NCI-H1092 treated with DMSO at 0.1 percent for 48 hours (cell line): ENCODE measurements around the gene NHLRC2.

ENCODE experiments used
- DNase-seq: peaks from one replicate; lab custom pipeline; 2025; lab: John Stamatoyannopoulos, UW

Gene NHLRC2

DNA sequence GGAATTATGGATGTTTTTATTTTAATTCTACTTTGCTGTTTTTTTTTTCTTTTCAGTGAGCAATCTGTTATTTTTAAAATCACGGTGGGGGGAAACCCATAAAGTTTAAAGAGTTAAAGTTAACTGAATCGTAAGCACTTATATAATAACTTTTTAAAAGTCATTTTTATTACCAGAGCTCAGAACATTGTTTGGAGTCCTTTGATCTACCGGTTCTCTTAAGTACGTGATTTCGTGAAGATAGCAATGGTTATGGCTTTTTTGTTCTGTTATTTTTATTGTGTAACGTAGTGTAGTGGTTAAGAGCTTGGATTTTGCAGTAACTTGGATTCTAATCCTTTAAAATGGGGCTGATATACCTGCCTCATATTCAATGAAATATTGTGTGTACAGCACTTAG lies 57.4 kb downstream of the NHLRC2 start:
- DNase-seq = no peak

DNA sequence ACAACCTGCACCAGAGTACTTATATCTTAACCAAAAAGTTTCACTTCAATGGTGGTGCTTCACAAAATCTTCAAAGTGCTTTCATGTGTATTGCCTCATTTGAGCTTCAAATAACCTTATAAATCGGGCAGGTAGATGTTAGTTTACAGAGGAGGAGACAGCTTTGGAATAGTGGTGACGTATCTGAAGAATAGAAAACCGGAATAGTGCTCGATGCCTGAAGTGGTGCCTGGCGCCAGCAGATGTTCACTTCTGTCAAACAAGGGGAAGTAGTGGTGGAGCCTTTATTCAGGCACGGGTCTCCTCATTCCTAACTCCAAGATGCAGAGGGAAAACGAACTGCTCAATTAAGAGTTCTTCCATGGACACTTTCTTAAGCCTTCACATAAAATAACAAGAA lies 58.1 kb downstream of the NHLRC2 start:
- DNase-seq = no peak

- no peak for DNase-seq
These were observed 60.5 kb downstream of the NHLRC2 start for GRCh38 chr10:113914956-113915355.

DNA sequence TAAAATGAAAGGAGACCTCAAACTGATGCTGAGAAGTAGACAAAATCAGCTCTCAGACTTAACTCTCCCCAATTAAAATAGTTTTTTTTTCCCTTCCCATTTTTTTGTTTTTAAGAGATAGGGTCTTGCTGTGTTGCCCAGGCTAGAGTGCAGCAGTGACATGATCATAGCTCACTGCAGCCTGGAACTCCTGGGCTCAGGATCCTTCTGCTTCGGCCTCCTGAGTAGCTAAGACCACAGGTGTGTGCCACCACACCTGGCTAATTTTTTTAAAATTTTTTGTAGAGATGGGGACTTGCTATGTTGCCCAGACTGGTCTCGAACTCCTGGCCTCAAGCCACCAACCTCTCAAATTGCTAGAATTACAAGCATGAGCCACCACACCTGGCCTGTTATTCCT lies 61.1 kb downstream of the NHLRC2 start:
- DNase-seq = no peak

- no peak for DNase-seq
These were observed 61.6 kb downstream of the NHLRC2 start for GRCh38 chr10:113916053-113916452.

GRCh38 chr10:113917636-113918035 lies 63.2 kb downstream of the NHLRC2 start:
- DNase-seq = no peak

- DNase-seq = no peak
These were observed 65.7 kb downstream of the NHLRC2 start for GRCh38 chr10:113920114-113920513.

GRCh38 chr10:113920875-113921274 lies 66.4 kb downstream of the NHLRC2 start:
- DNase-seq = no peak

DNA sequence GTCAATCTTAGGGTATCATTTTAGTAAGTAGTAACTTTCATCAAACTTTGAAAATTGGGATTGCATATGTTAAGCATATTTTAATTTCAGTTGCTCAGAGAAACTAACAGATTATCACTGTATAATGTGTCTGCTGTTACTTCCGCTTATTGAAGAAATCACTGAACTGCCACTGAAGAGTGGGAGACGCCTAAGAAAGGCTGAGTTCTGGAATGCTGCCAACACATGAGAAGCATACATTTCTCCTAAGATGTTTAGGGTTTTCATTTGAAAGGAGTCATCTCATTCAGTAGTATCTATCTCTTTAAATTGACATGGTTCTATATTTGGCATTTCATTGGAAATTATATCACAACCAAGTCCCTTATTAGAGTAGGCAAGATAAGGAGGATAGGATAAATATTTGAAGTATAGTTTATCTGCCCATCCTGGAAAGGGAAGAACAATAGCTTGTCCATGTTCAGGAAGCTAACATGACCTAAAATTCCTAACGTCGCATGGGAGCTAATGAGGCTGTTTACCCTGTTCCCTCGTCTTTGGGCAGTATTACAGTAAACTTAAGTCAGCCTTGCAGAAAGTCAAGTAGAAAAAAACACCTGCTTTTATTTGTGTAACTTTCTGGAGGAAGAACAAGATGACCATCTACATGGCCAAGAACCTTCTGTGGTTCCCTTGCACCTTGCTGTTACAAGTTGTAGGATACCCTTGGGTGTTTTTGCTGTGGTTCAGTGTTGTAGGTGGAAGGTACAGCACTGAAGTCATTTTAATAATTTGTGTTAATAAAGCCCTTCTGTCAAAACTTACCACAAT lies 67.3 kb downstream of the NHLRC2 start:
- no peak for DNase-seq

GRCh38 chr10:113922787-113923570 lies 68.5 kb downstream of the NHLRC2 start:
- no peak for DNase-seq

DNA sequence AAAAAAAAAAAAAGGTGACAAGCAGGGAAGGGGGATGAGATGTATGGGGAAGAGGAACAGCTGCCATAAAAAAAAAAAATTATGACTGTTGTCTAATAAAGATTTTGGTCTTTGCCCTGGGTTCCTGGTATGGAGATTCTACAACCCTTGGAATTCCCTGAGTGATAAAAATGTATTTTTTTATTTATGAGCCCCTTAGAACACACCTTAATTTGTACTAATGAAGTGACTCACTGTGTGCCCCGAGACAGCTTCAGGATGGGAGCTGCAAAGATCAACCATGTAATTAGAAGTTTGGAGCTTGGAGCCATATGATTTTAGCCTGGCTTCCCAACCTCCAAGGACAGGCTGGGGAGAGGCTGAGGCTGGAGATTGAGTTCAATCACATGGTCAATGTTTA lies 69.7 kb downstream of the NHLRC2 start:
- no peak for DNase-seq

DNA sequence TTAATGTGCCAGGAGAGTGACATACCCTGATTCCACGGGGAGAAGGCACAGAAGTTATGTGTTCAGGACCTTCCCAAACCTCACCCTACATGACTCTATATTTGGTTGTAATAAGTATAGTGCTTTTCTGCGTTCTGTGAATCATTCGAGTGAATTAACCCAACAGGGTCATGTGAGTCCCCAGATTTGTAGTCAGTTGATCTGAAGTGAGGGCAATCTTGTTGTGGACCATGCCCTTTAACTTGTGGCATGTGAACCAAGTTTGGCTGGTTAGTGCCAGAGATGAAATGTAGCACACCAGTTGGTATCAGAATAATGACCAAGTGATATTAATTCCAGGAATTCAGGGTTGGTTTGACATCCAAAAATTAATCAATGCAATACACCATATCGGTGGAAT lies 70.2 kb downstream of the NHLRC2 start:
- DNase-seq = no peak

DNA sequence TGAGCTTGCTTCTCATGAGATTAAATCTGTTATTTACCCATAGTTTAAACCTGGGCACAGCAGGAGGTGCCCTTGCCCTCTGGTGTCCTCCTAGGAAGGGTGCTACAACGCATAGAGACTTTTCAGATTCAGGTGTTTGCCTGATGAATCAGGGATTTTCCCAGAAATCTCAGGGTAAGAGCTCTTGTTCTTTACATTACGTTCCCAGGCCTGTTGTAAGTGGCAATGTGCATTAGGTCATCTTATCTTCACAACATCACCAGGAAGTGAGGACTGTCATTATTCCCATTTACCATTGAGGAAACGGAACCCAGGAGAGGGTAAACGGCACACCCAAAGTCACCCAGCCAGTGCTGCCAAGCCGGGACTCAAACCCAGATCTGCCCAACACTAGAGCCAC lies 73.0 kb downstream of the NHLRC2 start:
- no peak for DNase-seq

DNA sequence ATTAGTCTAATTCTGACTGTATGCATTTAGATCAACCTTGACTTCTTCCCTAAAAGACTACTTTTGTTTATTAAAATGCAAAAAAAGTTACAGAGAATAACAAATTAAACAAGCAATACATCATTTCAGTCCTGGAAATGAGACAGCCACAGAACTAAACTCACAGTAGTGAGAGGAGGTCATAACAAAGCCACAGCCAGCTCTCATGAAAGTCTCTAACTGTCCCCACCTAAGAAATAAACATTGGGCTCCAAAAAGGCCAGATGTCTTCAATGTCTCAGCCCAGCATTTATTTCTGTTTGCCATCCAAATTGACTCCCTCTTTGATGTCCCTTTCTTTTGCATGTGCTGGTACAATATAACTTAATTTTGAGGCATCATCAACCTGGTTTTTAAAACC lies 74.4 kb downstream of the NHLRC2 start:
- no peak for DNase-seq

- no peak for DNase-seq
These were observed 75.1 kb downstream of the NHLRC2 start for GRCh38 chr10:113929522-113929921.

DNA sequence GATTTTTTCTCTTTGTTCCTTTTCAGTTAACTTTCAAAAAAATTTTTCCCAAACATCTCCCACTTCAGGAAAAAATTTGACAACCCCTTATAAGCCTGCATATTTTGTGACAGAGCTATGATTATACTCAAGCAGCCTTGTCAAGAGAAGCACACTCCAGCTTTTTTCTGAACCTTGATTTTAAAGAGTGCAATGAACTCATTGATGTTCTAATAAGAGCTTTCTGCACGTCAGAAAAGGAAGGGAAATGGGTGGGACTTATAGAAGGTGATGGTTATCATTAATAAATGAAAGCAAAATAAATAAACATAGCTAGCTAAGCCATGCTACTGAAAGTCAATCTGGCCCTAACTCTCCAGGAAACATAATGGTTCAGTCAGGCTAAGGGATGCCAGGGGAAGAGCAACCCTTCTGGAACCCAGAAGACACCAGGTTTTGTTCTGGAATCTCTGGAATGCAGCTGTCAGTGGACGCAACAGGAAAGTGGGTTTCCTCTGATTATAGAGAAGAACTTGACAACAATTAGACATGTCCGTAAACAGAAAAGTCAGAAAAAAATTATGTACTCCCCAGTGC lies 76.1 kb downstream of the NHLRC2 start:
- no peak for DNase-seq

DNA sequence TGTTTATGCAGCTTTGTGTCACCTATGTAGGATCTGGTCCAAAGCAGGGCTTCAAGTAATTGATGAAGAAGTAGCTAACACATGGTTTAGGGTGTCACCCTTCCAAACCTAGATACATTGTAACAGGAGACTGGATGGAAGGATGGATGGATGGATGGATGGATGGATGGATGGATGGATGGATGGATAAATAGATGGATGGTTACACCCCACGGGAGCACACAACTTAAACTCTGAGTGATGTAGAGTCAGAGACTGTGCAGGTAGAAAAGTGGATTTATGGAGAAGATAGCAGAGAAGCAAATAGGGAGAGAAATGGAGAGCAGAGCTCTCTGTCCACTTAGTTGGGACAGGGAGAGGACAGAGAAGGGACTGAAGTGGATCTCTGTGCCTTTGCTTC lies 78.4 kb downstream of the NHLRC2 start:
- DNase-seq = no peak

DNA sequence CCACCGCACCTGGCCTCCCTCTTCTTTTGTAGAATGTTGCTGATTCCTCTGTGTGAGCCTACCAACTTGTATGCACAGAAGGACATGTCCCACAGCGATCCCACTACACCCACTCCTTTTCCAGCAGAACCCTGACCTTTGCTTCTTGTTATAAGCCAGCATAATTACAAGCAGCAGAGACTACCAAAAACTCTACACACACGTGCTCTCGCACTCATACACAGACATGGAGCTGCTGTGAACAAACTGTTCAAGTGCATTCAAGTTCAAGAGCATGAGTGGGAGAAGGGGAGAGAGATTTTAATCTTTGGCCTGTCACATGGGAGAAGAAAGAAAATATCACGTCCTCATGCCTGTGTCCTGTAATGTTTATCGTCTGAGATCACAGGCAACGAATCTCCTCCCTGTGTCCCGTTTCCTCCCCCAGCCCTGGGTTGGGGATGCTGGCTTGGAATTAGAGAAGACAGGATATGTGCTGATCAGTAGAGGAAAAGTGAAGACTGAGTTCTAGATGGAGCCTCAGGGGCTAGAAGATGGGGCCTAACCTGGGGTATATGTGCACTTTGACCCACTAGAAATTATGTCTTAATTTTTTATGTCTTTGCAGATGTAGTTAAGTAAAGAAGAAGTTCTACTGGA lies 79.6 kb downstream of the NHLRC2 start:
- no peak for DNase-seq

- DNase-seq = no peak
These were observed 82.8 kb downstream of the NHLRC2 start for GRCh38 chr10:113937258-113937657.

DNA sequence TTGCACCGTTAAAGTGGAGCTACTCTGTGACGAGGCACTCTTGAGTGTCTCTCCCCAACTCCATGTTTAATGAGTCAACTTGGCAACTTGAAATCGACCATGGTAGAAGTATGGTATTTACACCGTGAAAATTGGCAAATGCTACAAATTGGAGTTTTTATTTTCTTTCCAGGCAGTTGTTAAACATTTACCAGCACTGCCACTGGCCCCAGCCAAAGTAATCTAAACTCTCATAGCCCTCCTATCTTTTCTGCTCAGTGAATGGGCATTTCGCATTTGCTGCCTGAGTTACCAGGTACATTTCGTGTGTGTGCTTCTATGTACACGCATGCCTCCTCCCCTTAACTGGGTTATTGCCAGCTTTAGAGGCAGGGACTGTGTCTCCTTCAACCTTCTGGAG lies 83.3 kb downstream of the NHLRC2 start:
- no peak for DNase-seq

- DNase-seq = no peak
These were observed 84.9 kb downstream of the NHLRC2 start for GRCh38 chr10:113939212-113939860.

- no peak for DNase-seq
These were observed 86.7 kb downstream of the NHLRC2 start for GRCh38 chr10:113941140-113941539.
